AG04450 (cell line): ENCODE data around the gene FRMD4B. TPM values are rescaled to one million over a fixed set of nuclear protein-coding genes. Genes with fewer than 3 reads are reported as not detected.

Experiments
- CTCF ChIA-PET: fragments of 300-600, 350-600 bp; formaldehyde crosslinking; extraction: SDS; loops from one replicate; lab custom pipeline; 2022; ENCODE audit warnings: antibody characterized with exemption, inconsistent platforms; lab: Charles Lee
- POLR2A ChIA-PET: fragments of 350-600 bp; formaldehyde crosslinking; extraction: SDS; loops from one replicate; lab custom pipeline; 2021; ENCODE audit warnings: antibody characterized with exemption, inconsistent platforms; lab: Yijun Ruan, JAX
- DNase-seq: peaks from one replicate; pipeline ENCODE4 v3.0.0-alpha.2; 2011; ENCODE audit warnings: low read depth, low spot score
- H3K27ac ChIP-seq: one replicate; pipeline ENCODE4 v1.5.1; 2012; ENCODE audit warnings: low read depth, low read length, control low read depth
- H3K27me3 ChIP-seq: one replicate; pipeline ENCODE4 v1.6.0; 2012; ENCODE audit warnings: low read length; ENCODE audit not compliant: control insufficient read depth, insufficient read depth
- H3K4me3 ChIP-seq: 2 replicates; pipeline ENCODE4 v1.5.1; 2011; ENCODE audit warnings: mild to moderate bottlenecking, low read depth, low read length, control low read depth
- H3K9me3 ChIP-seq: 2 replicates; pipeline ENCODE4 v1.5.1; 2012; ENCODE audit warnings: low read length; ENCODE audit not compliant: control insufficient read depth, insufficient read depth
- CTCF ChIP-seq: IDR thresholded peaks from 2 replicates; pipeline ENCODE4 v1.5.1; 2011; ENCODE audit warnings: low read depth, low read length, control low read depth, inconsistent platforms
- polyA plus RNA-seq: library from polyadenylated mRNA; depleted of rRNA; stranded (reverse); fragments of >200 nt; gene quantifications from 2 replicates; pipeline ENCODE4 v1.2.3, GENCODE V29; 2011

FRMD4B gene
- polyA plus RNA-seq, 1 experiment, result 0.09 TPM

GRCh38 chr3:69370156-69370883 is 15.6 kb downstream of the FRMD4B start:
- Histone ChIP-seq H3K27ac (no peak overlapping the region), H3K9me3 (no peaks in the 10 kb centered on the region), H3K4me3 (no peak overlapping the region), H3K27me3 (peaks cover 3% of the 10 kb centered on the region)
- ChIA-PET CTCF (interaction anchor here (1.1 to 1.8 kb wide), 3 partner anchors 11 to 209 kb away, joined by 3 to 5 read pairs (median 3); no protein-coding TSS in a partner anchor), POLR2A (no interaction called here)
- DNase-seq, result no peak
- no peak for TF ChIP-seq CTCF

- no peak for TF ChIP-seq CTCF
- H3K27me3 ChIP-seq, result peaks cover 3% of the 10 kb centered on the region
- no peak overlapping the region for H3K4me3 ChIP-seq
- ChIA-PET CTCF (interaction anchor here (1.5 kb wide), 1 partner anchor 62 kb away, joined by 4 read pairs; no protein-coding TSS in a partner anchor), POLR2A (no interaction called here)
- H3K27ac ChIP-seq, result no peak overlapping the region
- H3K9me3 ChIP-seq, result no peaks in the 10 kb centered on the region
- no peak for DNase-seq
These were observed 17.7 kb downstream of the FRMD4B start for GRCh38 chr3:69368129-69368741.

GRCh38 chr3:69367586-69367985 is 18.3 kb downstream of the FRMD4B start:
- ChIA-PET POLR2A (no interaction called here), CTCF (no interaction called here)
- no peak for TF ChIP-seq CTCF
- H3K9me3 ChIP-seq, result no peaks in the 10 kb centered on the region
- H3K4me3 ChIP-seq, result no peak overlapping the region
- DNase-seq, result no peak
- H3K27ac ChIP-seq, result no peak overlapping the region
- H3K27me3 ChIP-seq, result peaks cover 3% of the 10 kb centered on the region

- no peak overlapping the region for H3K27ac ChIP-seq
- H3K27me3 ChIP-seq, result no peaks in the 10 kb centered on the region
- ChIA-PET CTCF (interaction anchor here (0.9 kb wide), 1 partner anchor 202 kb away, joined by 3 read pairs; no protein-coding TSS in a partner anchor), POLR2A (no interaction called here)
- no peak for TF ChIP-seq CTCF
- H3K9me3 ChIP-seq, result no peaks in the 10 kb centered on the region
- H3K4me3 ChIP-seq, result no peak overlapping the region
- no peak for DNase-seq
These were observed 21.5 kb downstream of the FRMD4B start for GRCh38 chr3:69364354-69364753.

- no peak for DNase-seq
- Histone ChIP-seq H3K9me3 (no peaks in the 10 kb centered on the region), H3K4me3 (no peak overlapping the region), H3K27me3 (no peaks in the 10 kb centered on the region), H3K27ac (no peak overlapping the region)
- ChIA-PET POLR2A (no interaction called here), CTCF (interaction anchor here (0.6 kb wide), 2 partner anchors 63 to 127 kb away, joined by 3 to 4 read pairs; no protein-coding TSS in a partner anchor)
- TF ChIP-seq CTCF, result no peak
These were observed 25.2 kb downstream of the FRMD4B start for GRCh38 chr3:69360690-69361089.
